Duodenal mucosa (tissue), 2 donors: ENCODE data around the gene INF2.

Source experiments
- H3K27ac ChIP-seq: one replicate; pipeline ENCODE4 v1.7.0; 2013; ENCODE audit warnings: low read depth, low read length
- H3K27me3 ChIP-seq, 2 donors: one replicate each; pipeline ENCODE4 v1.7.0; 2013; ENCODE audit warnings: low read length in 2 of 2, control low read depth in 1 of 2; ENCODE audit not compliant: insufficient read depth in 2 of 2, control insufficient read depth in 1 of 2
- H3K36me3 ChIP-seq, 2 donors: one replicate each; pipeline ENCODE4 v1.7.0; 2013; ENCODE audit warnings: low read length in 2 of 2, control low read depth in 1 of 2; ENCODE audit not compliant: insufficient read depth in 2 of 2, control insufficient read depth in 1 of 2
- H3K4me1 ChIP-seq, 2 donors: one replicate each; pipeline ENCODE4 v1.7.0; 2013; ENCODE audit warnings: low read length in 2 of 2, control low read depth in 1 of 2; ENCODE audit not compliant: insufficient read depth in 2 of 2, control insufficient read depth in 1 of 2
- H3K4me3 ChIP-seq, 2 donors: one replicate each; pipeline ENCODE4 v1.7.0; 2013; ENCODE audit warnings: low read length in 2 of 2, low read depth in 1 of 2
- H3K9ac ChIP-seq, 2 donors: one replicate each; pipeline ENCODE4 v1.7.0; 2013; ENCODE audit warnings: low read length in 2 of 2, low read depth in 1 of 2
- H3K9me3 ChIP-seq, 2 donors: one replicate each; pipeline ENCODE4 v1.7.0; 2013; ENCODE audit warnings: low read length in 2 of 2, control low read depth in 1 of 2; ENCODE audit not compliant: control insufficient read depth in 1 of 2

Gene INF2

GRCh38 chr14:104765517-104765916 lies 76.1 kb downstream of the INF2 start:
- Histone ChIP-seq H3K9me3 (no peaks in the 10 kb centered on the region), H3K9ac (no peak overlapping the region), H3K27me3 (no peaks in the 10 kb centered on the region), H3K4me3 (no peak overlapping the region), H3K27ac (no peak overlapping the region), H3K36me3 (peaks cover 3 to 15% of the 10 kb centered on the region in 2 donors), H3K4me1 (peaks cover 3 to 4% of the 10 kb centered on the region in 2 donors)

- no peak overlapping the region for H3K9ac ChIP-seq
Measured at GRCh38 chr14:104766256-104766862, 76.9 kb downstream of the INF2 start.

GRCh38 chr14:104766863-104767633 lies 77.6 kb downstream of the INF2 start:
- Histone ChIP-seq H3K4me3 (no peak overlapping the region), H3K9ac (no peak overlapping the region), H3K36me3 (peaks cover 13 to 20% of the 10 kb centered on the region in 2 donors), H3K27ac (no peak overlapping the region), H3K9me3 (peaks cover 0 to 5% of the 10 kb centered on the region in 2 donors), H3K4me1 (peaks cover 3 to 4% of the 10 kb centered on the region in 2 donors), H3K27me3 (no peaks in the 10 kb centered on the region)

More at GRCh38 chr14:104766256-104766862, 76.9 kb downstream of the INF2 start:
- peaks cover 3 to 4% of the 10 kb centered on the region in 2 donors for H3K4me1 ChIP-seq
- H3K27ac ChIP-seq = no peak overlapping the region
- no peak overlapping the region for H3K4me3 ChIP-seq
- H3K27me3 ChIP-seq = no peaks in the 10 kb centered on the region
- peaks cover 0 to 5% of the 10 kb centered on the region in 2 donors for H3K9me3 ChIP-seq
- peaks cover 6 to 16% of the 10 kb centered on the region in 2 donors for H3K36me3 ChIP-seq

- H3K27ac ChIP-seq = no peak overlapping the region
Measured at GRCh38 chr14:104767634-104767918, 78.2 kb downstream of the INF2 start.

GRCh38 chr14:104768437-104769323 lies 79.3 kb downstream of the INF2 start:
- Histone ChIP-seq H3K9ac (no peak overlapping the region), H3K27ac (no peak overlapping the region), H3K9me3 (peaks cover 0 to 5% of the 10 kb centered on the region in 2 donors)

More at GRCh38 chr14:104767634-104767918, 78.2 kb downstream of the INF2 start:
- Histone ChIP-seq H3K27me3 (no peaks in the 10 kb centered on the region), H3K9me3 (peaks cover 0 to 5% of the 10 kb centered on the region in 2 donors), H3K36me3 (peaks cover 14 to 25% of the 10 kb centered on the region in 2 donors), H3K4me1 (peaks cover 3 to 4% of the 10 kb centered on the region in 2 donors), H3K4me3 (no peak overlapping the region), H3K9ac (no peak overlapping the region)

GRCh38 chr14:104769324-104770071 lies 80.1 kb downstream of the INF2 start:
- Histone ChIP-seq H3K9me3 (peaks cover 0 to 5% of the 10 kb centered on the region in 2 donors), H3K4me3 (no peak overlapping the region), H3K27me3 (no peaks in the 10 kb centered on the region), H3K36me3 (peaks cover 20 to 39% of the 10 kb centered on the region in 2 donors), H3K4me1 (peaks cover 3 to 4% of the 10 kb centered on the region in 2 donors), H3K27ac (no peak overlapping the region), H3K9ac (no peak overlapping the region)

More at GRCh38 chr14:104768437-104769323, 79.3 kb downstream of the INF2 start:
- H3K36me3 ChIP-seq = peaks cover 20 to 33% of the 10 kb centered on the region in 2 donors
- no peak overlapping the region for H3K4me3 ChIP-seq
- H3K4me1 ChIP-seq = peaks cover 3 to 4% of the 10 kb centered on the region in 2 donors
- no peaks in the 10 kb centered on the region for H3K27me3 ChIP-seq

GRCh38 chr14:104770072-104770579 lies 80.7 kb downstream of the INF2 start:
- peaks cover 0 to 5% of the 10 kb centered on the region in 2 donors for H3K9me3 ChIP-seq
- no peaks in the 10 kb centered on the region for H3K27me3 ChIP-seq
- no peak overlapping the region for H3K27ac ChIP-seq
- peaks cover 3 to 4% of the 10 kb centered on the region in 2 donors for H3K4me1 ChIP-seq
- H3K4me3 ChIP-seq = no peak overlapping the region
- peaks cover 21 to 43% of the 10 kb centered on the region in 2 donors for H3K36me3 ChIP-seq
- H3K9ac ChIP-seq = no peak overlapping the region

GRCh38 chr14:104770851-104771272 lies 81.4 kb downstream of the INF2 start:
- H3K4me3 ChIP-seq = no peak overlapping the region
- H3K27me3 ChIP-seq = no peaks in the 10 kb centered on the region
- peaks cover 0 to 5% of the 10 kb centered on the region in 2 donors for H3K9me3 ChIP-seq
- H3K9ac ChIP-seq = no peak overlapping the region
- no peak overlapping the region for H3K27ac ChIP-seq
- H3K36me3 ChIP-seq = peaks cover 22 to 46% of the 10 kb centered on the region in 2 donors
- peaks cover 3 to 4% of the 10 kb centered on the region in 2 donors for H3K4me1 ChIP-seq

GRCh38 chr14:104771374-104771773 lies 82.0 kb downstream of the INF2 start:
- no peak overlapping the region for H3K9ac ChIP-seq
- peaks cover 22 to 49% of the 10 kb centered on the region in 2 donors for H3K36me3 ChIP-seq
- no peak overlapping the region for H3K27ac ChIP-seq
- no peaks in the 10 kb centered on the region for H3K27me3 ChIP-seq
- peaks cover 3 to 4% of the 10 kb centered on the region in 2 donors for H3K4me1 ChIP-seq
- H3K9me3 ChIP-seq = peaks cover 0 to 5% of the 10 kb centered on the region in 2 donors
- no peak overlapping the region for H3K4me3 ChIP-seq
